DMS153 treated with DMSO at 0.1 percent for 48 hours (cell line): ENCODE measurements around the gene IL10RB.
"Not testable (repeated sequence)": the region's sequence is repeated elsewhere in the genome, so short reads cannot be mapped to it uniquely, and the experiment has no call there.

Experiments used
- DNase-seq: peaks from one replicate; lab custom pipeline; 2025; ENCODE audit not compliant: unreplicated experiment; lab: John Stamatoyannopoulos, UW

Gene IL10RB

GRCh38 chr21:33266050-33266788, at the start of gene IL10RB:
IL10RB (plus strand) TSS chr21:33266367; CDS start chr21:33266466, 99 bp downstream.
- DNase-seq = peak; percentile 60

- DNase-seq = no peak
These were observed 49.0 kb upstream of the IL10RB start for GRCh38 chr21:33217138-33217520.

- DNase-seq = no peak
These were observed 46.9 kb upstream of the IL10RB start for GRCh38 chr21:33219300-33219699.

- no peak for DNase-seq
These were observed 46.2 kb upstream of the IL10RB start for GRCh38 chr21:33219954-33220353.

GRCh38 chr21:33225376-33225775, 40.8 kb upstream of the IL10RB start:
- DNase-seq = not testable (repeated sequence)

- DNase-seq = no peak
These were observed 37.7 kb upstream of the IL10RB start for GRCh38 chr21:33228455-33228854.

- DNase-seq = no peak
These were observed 36.9 kb upstream of the IL10RB start for GRCh38 chr21:33229099-33229783.

GRCh38 chr21:33229784-33230544, 36.2 kb upstream of the IL10RB start, which contains the start of gene IFNAR2:
IFNAR2 (plus strand) TSS chr21:33229938; CDS start chr21:33241923, 11,985 bp downstream.
- DNase-seq = no peak

- DNase-seq = no peak
These were observed 35.4 kb upstream of the IL10RB start for GRCh38 chr21:33230545-33231324.

GRCh38 chr21:33231526-33231925, 34.6 kb upstream of the IL10RB start:
- no peak for DNase-seq

- no peak for DNase-seq
These were observed 33.7 kb upstream of the IL10RB start for GRCh38 chr21:33232291-33233034.

- no peak for DNase-seq
These were observed 31.3 kb upstream of the IL10RB start for GRCh38 chr21:33234635-33235520.

- no peak for DNase-seq
These were observed 30.0 kb upstream of the IL10RB start for GRCh38 chr21:33236013-33236686.

GRCh38 chr21:33236766-33237165, 29.4 kb upstream of the IL10RB start:
- DNase-seq = no peak

- DNase-seq = no peak
These were observed 28.7 kb upstream of the IL10RB start for GRCh38 chr21:33237486-33237885.

GRCh38 chr21:33238146-33238545, 28.0 kb upstream of the IL10RB start:
- DNase-seq = no peak

- no peak for DNase-seq
These were observed 27.5 kb upstream of the IL10RB start for GRCh38 chr21:33238565-33239255.

- DNase-seq = not testable (repeated sequence)
These were observed 26.5 kb upstream of the IL10RB start for GRCh38 chr21:33239559-33240127.
